ENCODE data around the gene CD274. TPM values are rescaled to one million over a fixed set of nuclear protein-coding genes. Genes with fewer than 3 reads are reported as not detected.

CD274 gene
- total and polyA plus RNA-seq, 10 of the 15 experiments (the other 5 are each of a cell fraction or from before 2014, with no cell fraction given): 9.4 to 128 (median 24.6) TPM

DNA sequence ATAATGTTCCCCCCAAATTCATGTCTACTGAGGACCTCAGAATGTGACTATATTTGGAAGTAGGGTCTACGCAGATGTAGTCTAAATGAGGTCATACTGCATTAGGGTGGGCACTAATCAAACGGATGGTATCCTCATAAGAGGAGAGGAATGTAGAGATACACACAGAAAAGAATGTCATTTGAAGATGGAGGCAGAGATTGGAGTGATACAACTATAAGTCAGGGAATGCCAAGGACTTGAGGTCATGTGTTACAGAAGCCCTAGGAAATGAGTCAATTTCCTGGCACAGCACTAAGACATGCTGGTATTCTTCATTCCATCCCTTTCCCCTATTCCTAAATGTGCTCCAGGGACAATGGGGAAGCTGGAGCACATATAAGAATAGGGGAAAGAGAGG lies 59.2 kb downstream of the CD274 start:
- FAIRE-seq: no peak
- SMC1A ChIA-PET (ENCODE audit: uncharacterized antibody, unreplicated experiment): interaction anchor here (1.1 to 11.3 kb wide), 18 partner anchors 10 to 90 kb away, joined by 3 to 311 read pairs (median 18); partner anchors contain the start of genes CD274 and PLGRKT

DNA sequence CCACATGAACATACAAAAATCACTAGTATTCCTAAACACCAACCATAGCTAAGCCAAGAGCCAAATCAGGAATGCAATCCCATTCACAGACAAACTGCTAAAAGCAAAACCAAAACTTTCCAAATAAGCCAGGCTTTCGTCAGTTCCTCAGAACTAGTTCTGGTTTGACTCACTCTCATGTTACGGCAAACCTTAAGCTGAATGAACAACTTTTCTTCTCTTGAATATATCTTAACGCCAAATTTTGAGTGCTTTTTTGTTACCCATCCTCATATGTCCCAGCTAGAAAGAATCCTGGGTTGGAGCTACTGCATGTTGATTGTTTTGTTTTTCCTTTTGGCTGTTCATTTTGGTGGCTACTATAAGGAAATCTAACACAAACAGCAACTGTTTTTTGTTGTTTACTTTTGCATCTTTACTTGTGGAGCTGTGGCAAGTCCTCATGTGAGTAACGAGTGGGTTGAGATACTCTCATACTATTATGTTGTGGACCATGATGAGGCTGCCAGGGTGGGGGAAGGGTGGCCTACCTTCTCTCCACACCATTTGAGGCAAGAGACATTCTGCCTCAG lies 60.1 kb downstream of the CD274 start, which contains the start of gene PDCD1LG2:
TSS of gene PDCD1LG2 (plus strand) at position 172 of the 572 bp plus-strand sequence. CDS start 12,016 bp downstream, outside the sequence.
- Histone ChIP-seq H3K4me2 (ENCODE audit: control insufficient read depth, insufficient read depth) (peak within 1 kb of the TSS; percentile 75), H3K36me3 (ENCODE audit: control insufficient read depth in 2 of 2, insufficient read depth in 2 of 2, low read length in 1 of 2) (no peaks in the 10 kb centered on the region), H3K79me2 (ENCODE audit: control insufficient read depth, insufficient read depth, low read length) (peaks cover 42% of the 10 kb centered on the region), H3K4me3 (peak within 1 kb of the TSS; percentile 49), H3K4me1 (ENCODE audit: control insufficient read depth, insufficient read depth, low read length) (peaks cover 39% of the 10 kb centered on the region), H2AFZ (ENCODE audit: control insufficient read depth, low read depth, low read length) (peak within 1 kb of the TSS; percentile 30), H3K27ac (ENCODE audit: control insufficient read depth, insufficient read depth) (peak within 1 kb of the TSS; percentile 82), H4K20me1 (ENCODE audit: control insufficient read depth, insufficient read depth) (no peaks in the 10 kb centered on the region), H3K27me3 (replicated peaks in 1 of 2; ENCODE audit: control insufficient read depth in 2 of 2, insufficient read depth in 2 of 2, low read length in 1 of 2) (no peaks in the 10 kb centered on the region), H3K9ac (ENCODE audit: control insufficient read depth, insufficient read depth, low read length) (peak within 1 kb of the TSS; percentile 54), H3K9me3 (replicated peaks; ENCODE audit: control insufficient read depth, insufficient read depth, low read length) (no peaks in the 10 kb centered on the region)
- ChIA-PET POLR2A (interaction anchor here (0.6 to 6.8 kb wide), 26 partner anchors 9 to 119 kb away, joined by 3 to 68 read pairs (median 6); partner anchors contain the start of genes CD274, PLGRKT and RIC1), CTCF (interaction anchor here (0.7 to 6.5 kb wide), 16 partner anchors 8 to 523 kb away, joined by 3 to 32 read pairs (median 4); partner anchors contain the start of gene CD274), RAD21 (ENCODE audit: unreplicated experiment) (interaction anchor here (0.8 to 11.9 kb wide), 29 partner anchors 8 to 122 kb away, joined by 3 to 146 read pairs (median 7); partner anchors contain the start of gene CD274), SMC1A (ENCODE audit: uncharacterized antibody, unreplicated experiment) (interaction anchor here (0.7 to 11.3 kb wide), 33 partner anchors 7 to 118 kb away, joined by 3 to 311 read pairs (median 5); partner anchors contain the start of genes CD274, PLGRKT and RIC1)
- peak; percentile 76 for DNase-seq (ENCODE audit: low read depth, low spot score)
- in situ Hi-C loops (cut with MboI) (no loop called here), intact Hi-C loops (cut with micrococcal nuclease; ENCODE audit: unreplicated experiment) (loop anchor here (1.0 to 5.0 kb wide), 3 partner anchors 16 to 523 kb away; partner anchors contain the start of gene JAK2)
- BruUV-seq (replicated peaks): no TSS peak
- WGBS (ENCODE audit: insufficient coverage, insufficient replicate concordance, low lambda C conversion rate, missing lambda C conversion rate): 2% methylated on average over 4 of the region's 4 CpGs
- peak; percentile 71 for ATAC-seq
- peak; percentile 84 for FAIRE-seq
- TF ChIP-seq, protein P1, sequence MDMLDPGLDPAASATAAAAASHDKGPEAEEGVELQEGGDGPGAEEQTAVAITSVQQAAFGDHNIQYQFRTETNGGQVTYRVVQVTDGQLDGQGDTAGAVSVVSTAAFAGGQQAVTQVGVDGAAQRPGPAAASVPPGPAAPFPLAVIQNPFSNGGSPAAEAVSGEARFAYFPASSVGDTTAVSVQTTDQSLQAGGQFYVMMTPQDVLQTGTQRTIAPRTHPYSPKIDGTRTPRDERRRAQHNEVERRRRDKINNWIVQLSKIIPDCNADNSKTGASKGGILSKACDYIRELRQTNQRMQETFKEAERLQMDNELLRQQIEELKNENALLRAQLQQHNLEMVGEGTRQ (IDR thresholded peaks at IDR 0.05; ENCODE audit: borderline replicate concordance, low read depth, low read length): no peak
- TF ChIP-seq SP1 (IDR thresholded peaks at IDR 0.05; ENCODE audit: low read depth, low read length) (peak; percentile 26), ZNF384 (IDR thresholded peaks at IDR 0.05; ENCODE audit: borderline replicate concordance, low read depth, low read length) (no peak), MYC (IDR thresholded peaks at IDR 0.05; ENCODE audit: insufficient read depth, insufficient read length, insufficient replicate concordance, low read length, severe bottlenecking) (no peak), LARP7 (IDR thresholded peaks at IDR 0.05) (no peak), ASH2L (IDR thresholded peaks at IDR 0.05; ENCODE audit: borderline replicate concordance, low read depth) (peak; percentile 87; the same call in 1 of the 2 replicates), MTA3 (IDR thresholded peaks at IDR 0.05; ENCODE audit: borderline replicate concordance, low read length) (peak; percentile 86; the same call in 1 of the 2 replicates), TCF12 (IDR thresholded peaks at IDR 0.05; ENCODE audit: low read depth, low read length) (0 out of 2 replicates have a peak, but pooled peaks have one; percentile 39), HCFC1 (IDR thresholded peaks at IDR 0.05; ENCODE audit: low read length) (peak; percentile 23; the same call in 1 of the 2 replicates)
- TF ChIP-seq, protein P2, sequence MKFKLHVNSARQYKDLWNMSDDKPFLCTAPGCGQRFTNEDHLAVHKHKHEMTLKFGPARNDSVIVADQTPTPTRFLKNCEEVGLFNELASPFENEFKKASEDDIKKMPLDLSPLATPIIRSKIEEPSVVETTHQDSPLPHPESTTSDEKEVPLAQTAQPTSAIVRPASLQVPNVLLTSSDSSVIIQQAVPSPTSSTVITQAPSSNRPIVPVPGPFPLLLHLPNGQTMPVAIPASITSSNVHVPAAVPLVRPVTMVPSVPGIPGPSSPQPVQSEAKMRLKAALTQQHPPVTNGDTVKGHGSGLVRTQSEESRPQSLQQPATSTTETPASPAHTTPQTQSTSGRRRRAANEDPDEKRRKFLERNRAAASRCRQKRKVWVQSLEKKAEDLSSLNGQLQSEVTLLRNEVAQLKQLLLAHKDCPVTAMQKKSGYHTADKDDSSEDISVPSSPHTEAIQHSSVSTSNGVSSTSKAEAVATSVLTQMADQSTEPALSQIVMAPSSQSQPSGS (IDR thresholded peaks at IDR 0.05; ENCODE audit: low read length): peak; percentile 80

More for the DNA sequence above, 59.2 kb downstream of the CD274 start:
- Histone ChIP-seq H3K79me2 (ENCODE audit: control insufficient read depth, insufficient read depth, low read length) (peaks cover 38% of the 10 kb centered on the region), H3K4me2 (ENCODE audit: control insufficient read depth, insufficient read depth) (peak overlapping the region; percentile 75), H3K27ac (ENCODE audit: control insufficient read depth, insufficient read depth) (peak overlapping the region; percentile 82), H3K9ac (ENCODE audit: control insufficient read depth, insufficient read depth, low read length) (peak overlapping the region; percentile 54), H3K27me3 (replicated peaks in 1 of 2; ENCODE audit: control insufficient read depth in 2 of 2, insufficient read depth in 2 of 2, low read length in 1 of 2) (no peaks in the 10 kb centered on the region), H3K9me3 (replicated peaks; ENCODE audit: control insufficient read depth, insufficient read depth, low read length) (no peaks in the 10 kb centered on the region; the same call in 2 of the 3 replicates), H3K4me3 (no peak overlapping the region), H3K36me3 (ENCODE audit: control insufficient read depth in 2 of 2, insufficient read depth in 2 of 2, low read length in 1 of 2) (no peaks in the 10 kb centered on the region), H2AFZ (ENCODE audit: control insufficient read depth, low read depth, low read length) (no peak overlapping the region), H3K4me1 (ENCODE audit: control insufficient read depth, insufficient read depth, low read length) (peaks cover 39% of the 10 kb centered on the region), H4K20me1 (ENCODE audit: control insufficient read depth, insufficient read depth) (no peaks in the 10 kb centered on the region)
- DNase-seq (ENCODE audit: low read depth, low spot score): no peak
- no TSS peak for BruUV-seq (replicated peaks)
- TF ChIP-seq RUNX3 (IDR thresholded peaks at IDR 0.05; ENCODE audit: low read length) (0 out of 2 replicates have a peak, but pooled peaks have one; percentile 8), MTA3 (IDR thresholded peaks at IDR 0.05; ENCODE audit: borderline replicate concordance, low read length) (no peak)
- 56% methylated on average over 2 of the region's 2 CpGs for WGBS (ENCODE audit: insufficient coverage, insufficient replicate concordance, low lambda C conversion rate, missing lambda C conversion rate)
- POLR2A ChIA-PET: interaction anchor here (0.6 to 6.8 kb wide), 10 partner anchors 11 to 118 kb away, joined by 3 to 68 read pairs (median 11); no protein-coding TSS in a partner anchor
- RAD21 ChIA-PET (ENCODE audit: unreplicated experiment): interaction anchor here (0.9 to 11.9 kb wide), 16 partner anchors 9 to 91 kb away, joined by 3 to 146 read pairs (median 20); partner anchors contain the start of gene CD274
- no peak for ATAC-seq
- CTCF ChIA-PET: interaction anchor here (1.0 to 6.5 kb wide), 10 partner anchors 8 to 90 kb away, joined by 3 to 32 read pairs (median 8); partner anchors contain the start of gene CD274
- intact Hi-C loops (cut with micrococcal nuclease; ENCODE audit: unreplicated experiment): no loop called here
- in situ Hi-C loops (cut with MboI): no loop called here

Data from GM12878 (cell line).